HG03520 (cell line): ENCODE data around the gene CACNG6.

Experiments used
- ATAC-seq: cut with Tn5 transposase; IDR thresholded peaks from one replicate; pipeline ENCODE4 v1.9.1; 2021; ENCODE audit warnings: mild to moderate bottlenecking, moderate library complexity; ENCODE audit not compliant: unreplicated experiment

CACNG6 gene

GRCh38 chr19:54041969-54042606 lies 50.7 kb downstream of the CACNG6 start:
- ATAC-seq: no peak

DNA sequence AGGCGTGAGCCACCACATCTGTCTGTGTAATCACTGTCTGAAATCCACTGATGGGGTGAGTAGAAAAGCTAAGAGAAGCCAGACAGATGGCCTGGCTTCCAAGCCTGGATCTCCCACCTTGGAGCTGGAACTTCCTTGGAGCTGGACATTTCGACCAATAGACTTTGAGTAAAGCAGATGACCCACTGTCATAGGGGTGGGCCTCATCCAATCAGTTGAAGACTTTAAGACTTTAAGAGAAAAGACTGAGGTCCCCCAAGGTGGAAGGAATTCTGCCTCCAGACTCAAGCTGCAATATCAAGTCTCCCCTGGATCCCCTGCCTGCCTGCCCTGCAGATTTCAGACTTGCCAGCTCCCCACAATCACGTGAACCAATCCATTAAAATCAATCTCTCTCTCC lies 51.6 kb downstream of the CACNG6 start:
- ATAC-seq: no peak

DNA sequence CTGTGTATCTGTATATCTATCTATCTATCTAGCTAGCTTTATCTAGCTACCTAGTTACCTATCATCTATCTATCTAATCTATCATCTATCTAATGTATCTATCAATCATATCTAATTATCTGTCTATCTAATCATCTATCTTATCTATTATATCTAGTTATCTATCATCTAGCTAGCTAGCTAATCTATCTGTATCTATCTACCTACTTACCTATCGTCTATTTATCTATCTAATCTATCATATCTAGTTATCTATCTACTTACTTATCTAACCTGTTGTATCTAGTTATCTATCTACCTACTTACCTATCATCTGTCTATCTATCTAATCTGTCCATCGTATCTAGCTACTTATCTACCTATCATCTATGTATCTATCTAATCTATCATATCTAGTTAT lies 54.3 kb downstream of the CACNG6 start:
- ATAC-seq: no peak

GRCh38 chr19:54047616-54048015 lies 56.2 kb downstream of the CACNG6 start:
- no peak for ATAC-seq
